MM.1S (cell line): ENCODE measurements around the gene CBFA2T3.

Experiments
- CTCF ChIP-seq: fragments of 300-600 bp; sonication (generic); IDR thresholded peaks from 2 replicates; pipeline ENCODE4 v1.5.1; 2016; ENCODE audit warnings: antibody characterized with exemption, low read length, mixed read lengths
- EZH2phosphoT487 ChIP-seq: fragments of 300-600 bp; sonication (generic); IDR thresholded peaks from 2 replicates; pipeline ENCODE4 v1.6.1; 2018; ENCODE audit warnings: antibody characterized with exemption, low read length

GRCh38 chr16:88909431-88910210 lies 67.4 kb downstream of the CBFA2T3 start:
- TF ChIP-seq CTCF (no peak), EZH2phosphoT487 (no peak)
